ENCODE measurements around the gene PHF20.
"Not testable (repeated sequence)": the region's sequence is repeated elsewhere in the genome, so short reads cannot be mapped to it uniquely, and the experiment has no call there.

The PHF20 gene

DNA sequence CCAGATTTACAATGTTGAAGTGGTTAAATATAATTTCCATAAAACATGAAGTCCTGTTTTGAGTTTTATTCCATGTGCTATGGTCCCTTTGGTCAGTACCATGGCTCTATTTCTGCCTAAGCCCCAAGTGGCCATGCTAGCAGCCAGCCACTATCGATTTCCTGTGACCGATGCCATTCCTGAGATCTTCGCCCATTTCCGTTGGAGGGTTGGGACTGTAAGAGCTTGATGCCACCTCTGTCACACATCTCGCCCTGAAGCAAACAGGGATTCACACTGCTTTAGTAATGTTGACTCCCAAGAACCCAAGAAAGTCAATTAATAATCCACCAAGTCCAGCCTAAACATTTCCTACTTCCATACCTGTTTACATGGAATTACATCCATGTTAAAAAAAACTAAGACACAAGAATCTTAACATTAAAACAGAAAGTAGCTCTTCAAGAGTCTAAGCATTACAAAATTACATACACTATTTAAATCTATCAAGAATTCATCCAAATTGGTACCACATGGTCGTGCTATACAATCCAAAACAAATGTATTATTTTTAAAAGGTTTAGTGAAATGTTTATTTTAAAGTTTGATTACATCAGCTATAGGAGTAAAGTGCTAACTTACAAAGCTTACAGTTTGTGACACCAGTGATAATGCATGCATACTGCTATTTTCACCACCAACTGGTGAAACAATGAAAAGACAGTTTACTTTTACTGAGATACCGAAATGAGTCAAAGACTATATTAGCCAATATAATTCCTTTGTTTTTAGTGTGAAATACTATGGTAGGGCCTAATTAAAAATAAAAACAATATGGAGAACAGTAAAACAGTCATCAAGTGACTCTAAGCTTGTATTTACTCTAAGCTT lies 32.3 kb upstream of the PHF20 start:
- no peak for DNase-seq

DNA sequence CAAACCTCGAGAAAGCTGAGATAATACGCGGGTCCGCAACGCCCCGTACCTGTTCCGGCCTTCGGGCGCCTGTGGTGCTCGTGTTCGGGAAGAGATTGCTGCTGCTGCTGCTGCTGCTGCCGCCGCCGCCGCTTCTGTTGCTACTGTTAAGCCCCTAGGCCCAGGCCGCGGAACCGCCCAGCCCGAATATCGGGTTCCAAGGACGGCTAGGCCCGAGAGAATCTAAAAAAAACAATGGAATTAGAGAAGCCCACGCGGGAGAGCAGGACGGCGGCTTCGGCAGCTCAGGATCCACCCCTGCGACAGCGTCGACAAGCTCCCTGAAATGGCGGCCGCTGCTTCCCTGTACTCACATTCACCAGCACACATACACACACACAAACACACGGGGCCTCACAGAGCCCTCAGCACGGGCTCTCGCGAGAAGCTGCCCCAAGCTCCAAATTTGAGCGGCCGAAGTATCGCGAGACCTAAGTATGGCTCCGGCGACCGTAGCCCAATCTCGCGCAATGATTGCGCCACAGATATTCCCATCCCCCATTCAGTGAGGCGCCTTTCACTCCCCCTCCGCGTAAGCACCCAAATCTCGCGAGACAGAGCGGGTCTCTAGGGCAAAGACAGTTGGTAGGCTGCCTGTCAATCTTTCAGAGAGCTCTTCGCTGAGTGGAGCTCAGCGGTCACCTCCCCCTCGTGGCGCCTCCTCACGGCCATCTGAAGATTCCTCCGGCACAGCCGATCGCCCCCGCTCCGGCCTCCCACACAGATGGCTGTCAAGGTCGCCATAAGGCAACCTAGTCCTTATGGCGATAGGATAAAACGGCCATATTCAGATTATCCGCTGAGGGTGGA lies 29.7 kb upstream of the PHF20 start, which contains the start of gene RBM39:
RBM39 (minus strand) TSS at position 369 of the 849 bp plus-strand sequence. CDS start 1,386 bp downstream, outside the sequence.
- DNase-seq, result peak; percentile 99

DNA sequence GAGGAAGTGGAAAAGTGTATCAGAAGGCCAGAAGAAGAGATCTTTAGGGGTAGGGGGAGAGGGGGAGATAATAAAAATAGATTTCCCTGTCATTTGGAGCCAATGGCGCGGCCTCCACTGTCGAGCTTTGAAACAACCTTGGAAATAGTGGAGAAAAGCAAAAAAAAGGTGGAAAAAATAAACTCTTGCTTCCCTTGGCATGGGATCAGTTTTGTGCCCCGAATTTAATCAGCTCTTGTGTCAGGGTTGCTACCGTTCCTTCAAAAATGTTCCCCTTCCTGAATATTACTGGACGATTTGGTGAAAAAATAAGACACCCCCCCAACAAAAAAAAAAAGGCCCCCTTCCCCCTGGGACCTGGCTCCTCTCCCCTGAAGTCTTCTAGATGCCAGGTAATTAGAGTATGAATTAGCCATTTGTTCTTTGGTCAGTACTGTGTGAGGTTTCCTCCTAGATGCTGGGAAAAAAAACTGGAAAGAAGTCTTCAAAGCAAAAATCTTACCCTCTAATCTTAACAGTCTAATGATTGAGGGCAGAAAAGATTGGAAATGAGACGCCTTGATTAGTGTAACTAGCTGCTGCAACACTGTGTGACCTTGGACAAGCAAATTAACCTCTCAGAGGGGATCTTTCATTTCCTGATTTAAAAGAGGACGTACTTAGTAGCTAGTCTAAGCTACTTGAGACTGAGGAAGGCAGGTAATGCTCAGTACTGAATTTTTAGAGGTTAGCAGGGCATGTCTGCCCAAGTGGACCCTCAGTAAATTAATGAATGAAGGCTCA lies 28.9 kb upstream of the PHF20 start:
- no peak for DNase-seq

- no peak for DNase-seq
Measured at GRCh38 chr20:35743693-35744491, 27.9 kb upstream of the PHF20 start.

DNA sequence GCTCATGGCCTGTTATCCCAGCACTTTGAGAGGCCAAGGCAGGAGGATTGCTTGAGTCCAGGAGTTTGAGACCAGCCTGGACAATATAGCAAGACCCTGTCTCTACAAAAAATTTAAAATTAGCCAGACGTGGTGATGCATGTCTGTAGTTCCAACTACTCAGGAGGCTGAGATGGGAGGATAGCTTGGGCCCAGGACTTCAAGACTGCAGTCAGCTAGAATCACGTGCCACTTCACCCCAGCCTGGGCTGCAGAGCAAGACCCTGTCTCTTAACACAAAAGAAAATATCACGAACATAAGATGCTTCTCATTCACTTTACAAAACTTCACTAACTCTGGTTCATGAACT lies 27.3 kb upstream of the PHF20 start:
- DNase-seq, result not testable (repeated sequence)

GRCh38 chr20:35750611-35751010 lies 21.2 kb upstream of the PHF20 start:
- DNase-seq, result no peak

- DNase-seq, result no peak
Measured at GRCh38 chr20:35756404-35756803, 15.4 kb upstream of the PHF20 start.

- DNase-seq, result no peak
Measured at GRCh38 chr20:35757098-35757705, 14.6 kb upstream of the PHF20 start.

DNA sequence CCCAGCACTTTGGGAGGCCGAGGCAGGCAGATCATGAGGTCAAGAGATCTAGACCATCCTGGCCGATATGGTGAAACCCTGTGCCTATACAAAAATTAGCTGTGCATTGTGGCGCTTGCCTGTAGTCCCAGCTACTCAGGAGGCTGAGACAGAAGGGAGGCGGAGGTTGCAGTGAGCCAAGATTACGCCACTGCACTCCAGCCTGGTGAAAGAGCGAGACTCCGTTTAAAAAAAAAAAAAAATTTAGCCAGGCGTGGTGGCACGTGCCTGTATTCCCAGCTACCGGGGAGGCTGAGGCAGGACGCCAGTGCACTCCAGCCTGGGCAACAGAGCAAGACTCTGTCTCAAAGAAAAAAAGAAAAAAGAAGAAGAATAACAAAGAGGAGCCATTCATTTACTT lies 10.3 kb upstream of the PHF20 start:
- peak; percentile 36 for DNase-seq

GRCh38 chr20:35762461-35762860 lies 9.4 kb upstream of the PHF20 start:
- DNase-seq, result peak; percentile 17

DNA sequence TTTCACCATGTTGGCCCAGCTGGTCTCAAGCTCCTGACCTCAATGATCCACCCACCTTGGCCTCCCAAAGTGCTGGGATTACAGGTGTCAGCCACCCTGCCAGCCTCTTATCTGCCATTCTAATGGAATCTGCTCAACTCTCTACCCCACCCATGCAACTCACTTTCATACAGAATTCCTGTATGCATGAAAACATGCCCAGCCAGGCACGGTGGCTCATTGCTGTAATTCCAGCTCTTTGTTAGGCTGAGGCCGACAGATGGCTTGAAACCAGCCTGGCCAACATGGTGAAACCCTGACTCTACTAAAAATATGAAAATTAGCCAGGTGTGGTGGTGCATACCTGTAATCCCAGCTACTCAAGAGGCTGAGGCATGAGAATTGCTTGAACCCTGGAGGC lies 6.9 kb upstream of the PHF20 start:
- DNase-seq, result peak; percentile 21

DNA sequence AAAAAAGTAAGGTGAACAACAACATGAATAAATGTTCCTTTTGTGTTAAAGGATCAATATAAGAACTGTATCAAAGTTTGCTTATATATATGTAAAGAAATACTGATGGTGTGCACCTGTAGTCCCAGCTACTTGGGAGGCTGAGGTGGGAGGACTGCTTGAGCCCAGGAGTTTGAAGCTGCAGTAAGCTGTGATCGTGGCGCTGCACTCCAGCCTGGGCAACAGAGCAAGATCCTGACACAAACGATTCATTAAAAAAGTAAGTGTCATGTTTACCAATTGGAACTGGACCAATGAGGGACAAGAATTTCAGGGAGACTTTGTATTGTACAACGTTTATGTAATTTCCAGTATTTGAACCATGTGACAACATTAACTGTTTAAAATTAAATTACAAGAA lies 5.0 kb upstream of the PHF20 start:
- no peak for DNase-seq

- peak; percentile 87 for DNase-seq
Measured at GRCh38 chr20:35767683-35768481, 3.9 kb upstream of the PHF20 start.

DNA sequence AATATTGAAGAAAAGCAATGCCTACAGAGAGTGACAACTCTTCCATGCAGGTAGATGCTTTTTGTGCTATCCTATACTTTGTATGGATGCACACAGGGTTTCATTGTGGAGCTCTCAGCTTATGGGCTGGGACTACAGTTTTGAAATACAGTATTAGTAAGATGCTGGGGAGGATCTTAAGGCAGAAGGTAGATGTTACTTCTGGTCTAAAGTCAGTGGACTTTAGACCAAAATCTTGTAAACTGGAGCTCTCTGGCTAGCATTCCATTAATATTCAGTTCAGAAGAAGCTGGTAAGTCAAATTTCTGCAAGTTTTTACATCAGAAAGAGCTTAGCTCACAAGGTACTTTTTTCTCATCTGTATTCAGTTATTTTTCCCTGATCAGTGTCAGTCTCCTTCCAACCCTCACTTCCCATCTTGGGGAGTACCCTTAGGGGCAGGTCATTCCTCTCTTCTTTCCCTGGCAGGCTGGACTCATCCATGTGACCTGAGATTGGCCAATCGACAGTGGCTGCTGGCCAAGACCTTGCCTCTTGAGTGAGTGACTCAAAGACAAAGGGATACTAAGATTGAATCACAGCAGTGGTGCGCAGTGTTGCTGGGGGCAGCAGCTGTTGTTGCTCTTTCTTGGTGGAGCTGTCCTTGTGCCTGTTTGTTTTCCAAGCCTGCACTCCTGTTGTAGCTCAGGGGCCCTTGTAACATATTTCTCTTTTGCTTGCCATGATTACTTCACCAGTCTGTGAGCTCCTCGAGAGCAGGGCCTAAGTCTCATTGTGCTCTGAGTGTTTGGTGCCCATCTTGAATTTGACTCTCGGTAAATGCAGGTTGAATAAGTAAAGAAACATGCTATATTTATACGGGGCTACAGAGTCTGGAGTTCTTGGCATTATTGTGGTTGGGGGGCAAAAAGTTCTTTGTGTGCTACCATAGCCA lies 2.8 kb upstream of the PHF20 start:
- peak; percentile 76 for DNase-seq

- no peak for DNase-seq
Measured at GRCh38 chr20:35771367-35771688, 487 bp upstream of the PHF20 start.

DNA sequence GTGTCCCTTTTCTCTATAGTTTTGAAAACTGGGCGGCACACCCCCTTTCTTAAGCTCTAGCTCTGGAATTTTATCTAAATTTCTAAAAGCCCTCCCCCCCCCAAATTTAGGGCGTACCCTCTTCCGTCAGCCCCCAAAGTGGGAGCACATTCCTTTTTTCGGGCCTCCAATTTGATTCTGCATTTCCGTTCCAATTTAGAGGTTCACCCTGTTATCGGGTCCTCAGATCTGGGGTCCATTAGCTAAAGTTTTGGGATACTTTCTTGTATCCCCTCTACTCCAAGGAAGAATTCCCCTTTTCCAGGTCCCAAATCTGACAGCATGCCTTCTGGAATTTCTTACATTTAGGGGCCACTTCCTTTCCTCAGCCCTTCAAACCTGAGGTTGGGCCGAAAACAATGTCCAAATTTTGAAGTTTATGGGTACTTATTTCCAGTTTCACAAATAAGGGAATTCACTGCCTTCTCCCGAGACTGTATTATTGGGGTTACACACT lies 796 bp downstream of the PHF20 start:
- DNase-seq, result no peak

GRCh38 chr20:35773154-35773751 lies 1.4 kb downstream of the PHF20 start:
- DNase-seq, result peak; percentile 78

DNA sequence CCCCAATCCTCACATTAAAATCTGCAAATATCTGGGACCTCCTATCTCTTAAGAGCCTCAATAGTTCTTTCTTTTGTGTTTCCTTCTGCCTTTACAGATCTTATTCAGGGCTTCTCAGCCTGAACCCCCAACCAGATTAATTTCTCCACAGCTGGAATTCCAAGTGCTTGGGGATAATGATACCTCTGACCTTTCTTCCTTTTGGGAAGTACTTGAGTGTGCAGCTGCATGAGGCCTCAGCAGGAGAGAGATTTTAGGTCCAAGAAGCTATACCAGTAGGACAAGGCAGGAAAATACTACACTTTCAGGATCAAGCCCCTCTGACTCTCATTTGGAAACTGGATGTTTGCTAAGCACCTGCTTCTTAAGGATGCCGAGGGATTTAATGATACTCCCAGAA lies 2.6 kb downstream of the PHF20 start:
- DNase-seq, result no peak

GRCh38 chr20:35776513-35777101 lies 4.8 kb downstream of the PHF20 start:
- no peak for DNase-seq

All from activated effector memory CD4-positive, alpha-beta T cell treated with anti-CD3 and anti-CD28 coated beads, Interleukin-2, amount 50 U/mL, for 16 hours (primary cell).